CD1c-positive myeloid dendritic cell (primary cell): Measurements from ENCODE around the gene UGT1A9.

Source experiments
- DNase-seq: peaks from one replicate; pipeline ENCODE4 v3.0.0-alpha.2; 2016; ENCODE audit errors: extremely low spot score

Gene UGT1A9

GRCh38 chr2:233816771-233817170 lies 145.1 kb downstream of the UGT1A9 start:
- DNase-seq, result no peak

DNA sequence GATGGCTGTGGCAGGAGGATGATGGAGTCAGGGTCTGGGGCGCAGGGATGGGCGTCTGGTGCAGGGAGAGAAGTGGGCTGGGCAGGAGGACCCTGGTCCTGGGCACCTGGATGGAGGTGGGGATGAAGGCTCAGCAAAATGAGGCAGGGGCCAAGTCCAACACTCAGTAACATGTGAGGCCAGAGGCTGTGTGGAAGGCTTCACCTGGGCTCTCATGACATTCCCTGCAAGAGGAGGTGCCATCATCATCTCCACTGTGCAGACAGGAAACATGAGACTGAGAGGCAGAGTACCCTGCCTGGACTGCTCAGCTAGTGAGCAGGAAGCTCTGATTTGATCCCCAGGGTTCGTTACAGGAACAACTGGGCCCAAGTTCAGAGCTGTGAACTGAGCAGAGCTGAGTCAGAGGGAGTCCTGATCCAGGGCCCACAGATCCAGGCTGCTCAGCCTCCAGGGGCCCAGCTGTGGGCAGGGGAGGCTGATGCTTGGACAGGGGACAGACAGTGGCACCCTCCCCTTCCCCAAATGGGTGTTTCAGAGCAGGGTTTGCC lies 145.7 kb downstream of the UGT1A9 start:
- no peak for DNase-seq

DNA sequence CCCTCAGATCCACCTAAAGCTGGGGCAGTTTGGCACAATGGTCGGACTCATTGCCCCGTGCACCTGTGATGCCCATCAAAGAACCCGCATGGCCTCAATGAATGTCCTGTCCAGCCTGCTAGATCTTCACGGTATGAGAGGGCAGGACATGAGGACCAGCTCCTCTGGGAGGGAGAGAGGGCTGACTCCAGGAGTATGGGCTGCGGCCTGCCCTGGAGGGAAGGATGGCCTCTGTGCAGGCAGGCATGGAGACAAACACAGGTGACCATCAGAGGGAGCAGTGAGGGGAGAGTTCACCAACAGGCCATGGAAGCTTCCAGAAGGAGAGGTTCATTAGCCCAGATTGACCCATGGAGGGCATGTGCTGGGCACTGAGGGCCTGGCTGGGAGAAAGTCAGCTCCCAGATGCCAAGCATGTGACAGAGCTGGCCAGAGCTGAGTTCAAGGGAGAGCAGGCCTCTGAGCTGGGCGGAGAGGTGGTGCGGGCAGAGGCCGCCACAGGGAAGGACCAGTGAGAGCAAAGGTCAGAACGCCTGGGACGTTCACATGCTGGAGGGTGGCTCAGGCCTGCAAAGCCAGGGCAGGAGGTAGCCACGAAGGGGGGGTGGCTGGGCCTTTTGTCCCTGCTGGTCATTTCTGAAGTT lies 146.4 kb downstream of the UGT1A9 start:
- no peak for DNase-seq

- no peak for DNase-seq
These were observed 147.2 kb downstream of the UGT1A9 start for GRCh38 chr2:233818639-233819621.

GRCh38 chr2:233819884-233820773 lies 148.4 kb downstream of the UGT1A9 start:
- no peak for DNase-seq

GRCh38 chr2:233820774-233821105 lies 149.0 kb downstream of the UGT1A9 start:
- DNase-seq, result no peak

- no peak for DNase-seq
These were observed 149.5 kb downstream of the UGT1A9 start for GRCh38 chr2:233821196-233821595.

GRCh38 chr2:233821709-233822100 lies 150.0 kb downstream of the UGT1A9 start:
- no peak for DNase-seq

GRCh38 chr2:233822101-233822771 lies 150.5 kb downstream of the UGT1A9 start:
- no peak for DNase-seq
